ENCODE data around the gene DIP2B. TPM values are rescaled to one million over a fixed set of nuclear protein-coding genes. Genes with fewer than 3 reads are reported as not detected.

Gene DIP2B
- total RNA-seq, 5 donors from 2014 or later (not counting 1 experiment from before 2014, with no cell fraction given): 27.5 to 46.0 (median 29.6) TPM

DNA sequence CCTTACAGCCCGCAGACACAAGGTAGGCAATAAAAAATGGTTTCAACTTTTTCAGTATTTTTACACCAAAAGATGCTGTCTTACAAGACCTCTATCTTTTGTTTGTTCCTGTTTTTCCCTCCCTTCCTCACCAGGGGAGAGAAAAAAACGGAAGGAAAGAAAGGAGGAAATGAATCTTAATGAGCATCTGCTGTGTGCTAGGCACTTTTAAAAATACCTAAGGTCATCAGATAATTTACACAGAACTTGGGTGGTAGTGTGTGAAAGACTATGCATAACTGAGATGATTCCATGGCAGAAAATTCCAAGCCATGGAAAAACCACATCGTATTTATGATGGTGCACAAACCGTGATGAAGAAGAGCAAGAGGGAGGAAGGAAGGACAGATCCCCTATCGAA is 121.2 kb downstream of the DIP2B start:
- Mint-ChIP-seq H3K9me3 (no peaks in the 10 kb centered on the region), H3K27me3 (no peaks in the 10 kb centered on the region), H3K36me3 (peaks cover 33% of the 10 kb centered on the region), H3K27ac (peak overlapping the region; percentile 36 to 42), H3K4me3 (no peak overlapping the region), H3K4me1 (peaks cover 43 to 48% (median 46%) of the 10 kb centered on the region in 3 donors)
- no peak overlapping the region for H3K4me3 ChIP-seq (ENCODE audit: control insufficient read depth in 1 of 2, extremely low read depth in 1 of 2, low read length in 1 of 2)
- ChIA-PET POLR2A (no interaction called here), CTCF (no interaction called here)
- H3K27me3 ChIP-seq (replicated peaks in 1 of 2; ENCODE audit: control insufficient read depth in 2 of 2, extremely low read depth in 1 of 2, insufficient read depth in 2 of 2, low read length in 1 of 2): no peaks in the 10 kb centered on the region
- peaks cover 0 to 31% of the 10 kb centered on the region in 2 donors for H3K36me3 ChIP-seq (ENCODE audit: control insufficient read depth in 2 of 2, extremely low read depth in 1 of 2, insufficient read depth in 1 of 2, low read length in 1 of 2)
- no peaks in the 10 kb centered on the region for H3K9me3 ChIP-seq
- peaks cover 12 to 19% of the 10 kb centered on the region in 2 experiments for H3K4me1 ChIP-seq (ENCODE audit: control insufficient read depth in 1 of 2, extremely low read depth in 1 of 2, insufficient read depth in 2 of 2, low read length in 2 of 2)
- ATAC-seq (replicated peaks in 1 of 4) (no peak), DNase-seq (no peak)
- no peak overlapping the region for H3K27ac ChIP-seq (ENCODE audit: low read length)
- 100% methylated on average over 2 of the region's 5 CpGs for WGBS (ENCODE audit: insufficient coverage)

DNA sequence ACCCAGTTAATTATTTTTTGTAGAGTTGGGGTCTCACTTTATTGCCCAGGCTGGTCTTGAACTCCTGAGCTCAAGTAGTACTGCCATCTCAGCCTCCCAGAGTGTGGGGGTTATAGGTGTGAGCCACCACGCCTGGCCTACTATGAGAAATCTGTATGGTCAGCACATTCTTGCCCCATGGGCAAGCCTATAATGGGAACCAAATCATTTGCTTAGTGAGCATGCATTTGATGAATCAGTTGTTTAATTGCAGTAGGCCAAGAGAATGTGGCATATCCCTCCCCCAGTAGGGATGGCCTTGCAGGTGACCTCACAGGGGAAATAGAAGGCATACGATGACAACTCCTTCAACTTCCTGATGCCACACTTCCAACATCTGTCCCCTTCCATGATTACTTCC is 122.7 kb downstream of the DIP2B start:
- Mint-ChIP-seq H3K27ac (peak overlapping the region in 1 of 2 donors; percentile 48), H3K9me3 (no peaks in the 10 kb centered on the region)
- POLR2A ChIA-PET: no interaction called here

DNA sequence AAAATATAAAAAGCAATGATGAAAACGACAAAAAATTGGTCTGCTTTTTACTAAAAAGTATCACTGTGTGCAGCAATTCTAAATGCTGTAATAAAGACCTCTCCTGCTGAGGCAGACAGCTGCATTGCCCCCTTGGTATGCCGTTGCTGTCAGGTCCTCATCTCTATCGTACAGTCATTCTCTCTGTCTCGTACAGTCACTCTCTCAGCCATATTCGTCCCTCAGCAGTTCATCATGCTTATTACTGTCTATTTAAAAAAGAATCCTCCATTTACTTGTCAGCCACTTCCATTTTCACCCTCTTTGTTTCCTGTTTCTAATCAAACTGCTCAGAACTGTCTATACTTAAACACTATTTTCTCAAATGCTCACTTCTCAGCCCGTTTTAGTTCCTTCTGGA is 123.6 kb downstream of the DIP2B start:
- ChIA-PET CTCF (interaction anchor here in 1 of 2 donors (0.9 kb wide), 1 partner anchor 12 kb away, joined by 3 read pairs; no protein-coding TSS in a partner anchor), POLR2A (no interaction called here)
- H3K4me1 ChIP-seq (ENCODE audit: control insufficient read depth in 1 of 2, extremely low read depth in 1 of 2, insufficient read depth in 2 of 2, low read length in 2 of 2): peaks cover 12 to 16% of the 10 kb centered on the region in 2 experiments
- no peak overlapping the region for H3K4me3 Mint-ChIP-seq
- H3K27ac ChIP-seq (ENCODE audit: low read length): no peak overlapping the region
- H3K36me3 ChIP-seq (ENCODE audit: control insufficient read depth in 2 of 2, extremely low read depth in 1 of 2, insufficient read depth in 1 of 2, low read length in 1 of 2): peaks cover 0 to 31% of the 10 kb centered on the region in 2 donors
- H3K9me3 ChIP-seq: no peaks in the 10 kb centered on the region
- no peaks in the 10 kb centered on the region for H3K27me3 Mint-ChIP-seq
- H3K9me3 Mint-ChIP-seq: no peaks in the 10 kb centered on the region
- H3K4me1 Mint-ChIP-seq: peaks cover 27 to 31% (median 28%) of the 10 kb centered on the region in 3 donors
- no peak overlapping the region for H3K4me3 ChIP-seq (ENCODE audit: control insufficient read depth in 1 of 2, extremely low read depth in 1 of 2, low read length in 1 of 2)
- WGBS (ENCODE audit: insufficient coverage): 91% methylated on average over 5 of the region's 6 CpGs
- DNase-seq (no peak), ATAC-seq (replicated peaks in 1 of 4) (no peak)
- H3K36me3 Mint-ChIP-seq: peaks cover 37% of the 10 kb centered on the region
- no peaks in the 10 kb centered on the region for H3K27me3 ChIP-seq (replicated peaks in 1 of 2; ENCODE audit: control insufficient read depth in 2 of 2, extremely low read depth in 1 of 2, insufficient read depth in 2 of 2, low read length in 1 of 2)
- no peak overlapping the region for H3K27ac Mint-ChIP-seq

More for the DNA sequence above, 122.7 kb downstream of the DIP2B start:
- H3K4me1 Mint-ChIP-seq: peaks cover 31 to 35% (median 31%) of the 10 kb centered on the region in 3 donors
- H3K36me3 Mint-ChIP-seq: peaks cover 37% of the 10 kb centered on the region
- ATAC-seq (replicated peaks in 1 of 4) (no peak), DNase-seq (no peak)
- peaks cover 12 to 16% of the 10 kb centered on the region in 2 experiments for H3K4me1 ChIP-seq (ENCODE audit: control insufficient read depth in 1 of 2, extremely low read depth in 1 of 2, insufficient read depth in 2 of 2, low read length in 2 of 2)
- 87% methylated on average over 2 of the region's 2 CpGs for WGBS (ENCODE audit: insufficient coverage)
- CTCF ChIA-PET: no interaction called here
- no peaks in the 10 kb centered on the region for H3K27me3 Mint-ChIP-seq
- peaks cover 0 to 31% of the 10 kb centered on the region in 2 donors for H3K36me3 ChIP-seq (ENCODE audit: control insufficient read depth in 2 of 2, extremely low read depth in 1 of 2, insufficient read depth in 1 of 2, low read length in 1 of 2)
- H3K27ac ChIP-seq (ENCODE audit: low read length): no peak overlapping the region
- H3K4me3 Mint-ChIP-seq: no peak overlapping the region
- H3K9me3 ChIP-seq: no peaks in the 10 kb centered on the region
- H3K4me3 ChIP-seq (ENCODE audit: control insufficient read depth in 1 of 2, extremely low read depth in 1 of 2, low read length in 1 of 2): no peak overlapping the region
- no peaks in the 10 kb centered on the region for H3K27me3 ChIP-seq (replicated peaks in 1 of 2; ENCODE audit: control insufficient read depth in 2 of 2, extremely low read depth in 1 of 2, insufficient read depth in 2 of 2, low read length in 1 of 2)

DNA sequence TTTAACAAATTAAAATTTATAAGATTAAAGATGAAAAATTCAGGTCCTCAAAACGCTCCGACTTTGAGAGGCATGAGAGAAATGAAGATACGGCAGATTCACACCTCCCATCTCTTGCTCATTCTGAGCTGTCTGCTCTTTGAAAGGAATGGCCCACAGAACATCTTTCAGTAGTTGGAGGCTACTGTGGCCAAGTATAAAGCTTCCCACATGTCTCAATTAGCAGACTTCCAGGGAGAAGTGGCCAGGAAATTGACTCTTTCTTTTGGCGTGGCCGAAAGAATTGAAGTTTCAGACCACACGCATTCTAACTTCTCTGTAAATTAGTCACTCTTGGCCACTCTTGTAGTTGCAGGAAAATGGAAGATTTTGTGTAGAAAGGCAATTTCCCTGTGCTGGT is 129.2 kb downstream of the DIP2B start:
- Mint-ChIP-seq H3K4me3 (no peak overlapping the region), H3K4me1 (peaks cover 24 to 44% (median 31%) of the 10 kb centered on the region in 3 donors), H3K9me3 (no peaks in the 10 kb centered on the region), H3K27me3 (no peaks in the 10 kb centered on the region), H3K27ac (peak overlapping the region in 1 of 2 donors; percentile 49), H3K36me3 (peaks cover 21% of the 10 kb centered on the region)
- H3K27ac ChIP-seq (ENCODE audit: low read length): no peak overlapping the region
- CTCF ChIA-PET: no interaction called here
- no peak for DNase-seq
- no peaks in the 10 kb centered on the region for H3K9me3 ChIP-seq
- WGBS (ENCODE audit: insufficient coverage): 100% methylated on average over 1 of the region's 6 CpGs
- no peak overlapping the region for H3K4me3 ChIP-seq (ENCODE audit: control insufficient read depth in 1 of 2, extremely low read depth in 1 of 2, low read length in 1 of 2)
- no peak for ATAC-seq (replicated peaks in 1 of 4)
- H3K27me3 ChIP-seq (replicated peaks in 1 of 2; ENCODE audit: control insufficient read depth in 2 of 2, extremely low read depth in 1 of 2, insufficient read depth in 2 of 2, low read length in 1 of 2): no peaks in the 10 kb centered on the region
- POLR2A ChIA-PET: no interaction called here
- H3K4me1 ChIP-seq (ENCODE audit: control insufficient read depth in 1 of 2, extremely low read depth in 1 of 2, insufficient read depth in 2 of 2, low read length in 2 of 2): peaks cover 0 to 4% of the 10 kb centered on the region in 2 experiments
- H3K36me3 ChIP-seq (ENCODE audit: control insufficient read depth in 2 of 2, extremely low read depth in 1 of 2, insufficient read depth in 1 of 2, low read length in 1 of 2): peaks cover 0 to 7% of the 10 kb centered on the region in 2 donors

DNA sequence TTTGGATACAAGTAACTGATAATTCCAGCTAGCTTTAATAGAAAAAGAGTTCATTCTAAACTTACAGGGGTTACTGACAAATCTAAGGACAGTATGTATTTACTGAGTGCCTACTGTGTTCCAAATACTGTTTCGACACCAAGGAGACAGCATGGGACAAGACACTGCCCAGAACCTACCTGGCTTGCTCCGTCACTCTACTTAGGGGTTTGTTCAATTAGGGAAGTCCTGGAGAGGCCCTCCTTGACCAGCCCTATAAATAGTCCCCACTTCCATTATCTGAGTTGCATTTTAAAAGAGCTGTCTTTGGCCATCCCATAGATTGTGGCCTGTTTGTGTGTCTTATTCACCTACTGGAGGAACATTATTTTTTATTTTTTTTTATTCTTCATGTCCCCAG is 129.6 kb downstream of the DIP2B start:
- no CpG with 5 or more reads among the region's 2 CpGs for WGBS (ENCODE audit: insufficient coverage)
- Mint-ChIP-seq H3K27me3 (no peaks in the 10 kb centered on the region), H3K4me3 (no peak overlapping the region), H3K9me3 (no peaks in the 10 kb centered on the region), H3K27ac (peak overlapping the region in 1 of 2 donors; percentile 49), H3K4me1 (peaks cover 24 to 41% (median 33%) of the 10 kb centered on the region in 3 donors), H3K36me3 (peaks cover 17% of the 10 kb centered on the region)
- peaks cover 0 to 4% of the 10 kb centered on the region in 2 experiments for H3K4me1 ChIP-seq (ENCODE audit: control insufficient read depth in 1 of 2, extremely low read depth in 1 of 2, insufficient read depth in 2 of 2, low read length in 2 of 2)
- H3K27me3 ChIP-seq (replicated peaks in 1 of 2; ENCODE audit: control insufficient read depth in 2 of 2, extremely low read depth in 1 of 2, insufficient read depth in 2 of 2, low read length in 1 of 2): no peaks in the 10 kb centered on the region
- no peaks in the 10 kb centered on the region for H3K9me3 ChIP-seq
- POLR2A ChIA-PET: no interaction called here
- ATAC-seq (replicated peaks in 1 of 4) (no peak), DNase-seq (no peak)
- peaks cover 0 to 3% of the 10 kb centered on the region in 2 donors for H3K36me3 ChIP-seq (ENCODE audit: control insufficient read depth in 2 of 2, extremely low read depth in 1 of 2, insufficient read depth in 1 of 2, low read length in 1 of 2)
- H3K4me3 ChIP-seq (ENCODE audit: control insufficient read depth in 1 of 2, extremely low read depth in 1 of 2, low read length in 1 of 2): no peak overlapping the region
- CTCF ChIA-PET: interaction anchor here in 1 of 2 donors (1.3 kb wide), 1 partner anchor 130 kb away, joined by 4 read pairs; the partner anchor contains the start of gene DIP2B
- H3K27ac ChIP-seq (ENCODE audit: low read length): no peak overlapping the region

DNA sequence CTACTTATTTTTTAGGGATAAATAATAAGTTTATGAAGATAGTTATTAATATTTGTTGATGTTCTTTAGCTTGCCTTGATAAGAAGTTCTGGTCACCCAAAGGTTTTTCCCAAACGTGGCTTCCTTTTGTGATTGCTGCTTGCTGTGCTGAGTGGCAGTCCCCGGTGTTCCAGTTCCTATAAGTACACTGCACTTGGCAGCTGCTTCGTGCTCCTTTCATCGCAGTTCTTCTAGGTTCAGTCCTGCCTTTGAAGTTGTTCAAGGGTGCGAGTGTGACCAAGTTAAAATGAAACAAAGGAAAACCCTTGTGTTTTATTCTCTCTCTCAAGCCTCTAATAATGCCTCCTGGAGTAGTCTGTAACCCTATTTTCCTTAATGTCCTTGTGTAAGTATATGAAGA is 130.6 kb downstream of the DIP2B start:
- no peaks in the 10 kb centered on the region for H3K36me3 ChIP-seq (ENCODE audit: control insufficient read depth in 2 of 2, extremely low read depth in 1 of 2, insufficient read depth in 1 of 2, low read length in 1 of 2)
- Mint-ChIP-seq H3K4me3 (no peak overlapping the region), H3K27me3 (no peaks in the 10 kb centered on the region), H3K27ac (peak overlapping the region; percentile 40 to 50), H3K4me1 (peaks cover 24 to 37% (median 37%) of the 10 kb centered on the region in 3 donors), H3K36me3 (peaks cover 12% of the 10 kb centered on the region), H3K9me3 (no peaks in the 10 kb centered on the region)
- DNase-seq: no peak
- no peak overlapping the region for H3K27ac ChIP-seq (ENCODE audit: low read length)
- H3K4me3 ChIP-seq (ENCODE audit: control insufficient read depth in 1 of 2, extremely low read depth in 1 of 2, low read length in 1 of 2): no peak overlapping the region
- ChIA-PET CTCF (interaction anchor here in 1 of 2 donors (1.0 to 1.3 kb wide), 2 partner anchors 127 to 131 kb away, joined by 3 to 4 read pairs; partner anchors contain the start of gene DIP2B), POLR2A (no interaction called here)
- H3K4me1 ChIP-seq (ENCODE audit: control insufficient read depth in 1 of 2, extremely low read depth in 1 of 2, insufficient read depth in 2 of 2, low read length in 2 of 2): peaks cover 0 to 7% of the 10 kb centered on the region in 2 experiments
- H3K9me3 ChIP-seq: no peaks in the 10 kb centered on the region
- ATAC-seq (replicated peaks in 1 of 4): no peak
- WGBS (ENCODE audit: insufficient coverage): 40% methylated on average over 1 of the region's 5 CpGs
- H3K27me3 ChIP-seq (replicated peaks in 1 of 2; ENCODE audit: control insufficient read depth in 2 of 2, extremely low read depth in 1 of 2, insufficient read depth in 2 of 2, low read length in 1 of 2): no peaks in the 10 kb centered on the region
